Lung (tissue), 12 donors: ENCODE data around the gene FSCN2. TPM values are rescaled to one million over a fixed set of nuclear protein-coding genes. Genes with fewer than 3 reads are reported as not detected.

Experiments
- ATAC-seq: fragments of 200-7000 bp; cut with Tn5 transposase; one replicate; pipeline ENCODE4 v1.9.1; 2020; ENCODE audit warnings: moderate number of reproducible peaks; ENCODE audit not compliant: insufficient read depth, low FRiP score
- DNase-seq, 3 donors: peaks; one replicate each; pipeline ENCODE4 v3.0.0-alpha.2; 2013 to 2017
- H3K27ac ChIP-seq, 2 donors: one replicate each; pipeline ENCODE4 v1.5.1; 2013; ENCODE audit warnings: mild to moderate bottlenecking in 2 of 2, moderate library complexity in 2 of 2, control low read depth in 1 of 2, inconsistent platforms in 1 of 2, low read depth in 1 of 2, low read length in 1 of 2
- H3K27me3 ChIP-seq, 3 donors: one replicate each; pipeline ENCODE4 v1.5.1; 2013; ENCODE audit warnings: low read length in 2 of 3; ENCODE audit not compliant: control insufficient read depth in 3 of 3, insufficient read depth in 3 of 3
- H3K36me3 ChIP-seq, 4 donors: one replicate each; pipeline ENCODE4 v1.5.1; 2013; ENCODE audit warnings: low read length in 4 of 4, mild to moderate bottlenecking in 1 of 4, moderate library complexity in 1 of 4; ENCODE audit not compliant: control insufficient read depth in 4 of 4, insufficient read depth in 4 of 4
- H3K4me1 ChIP-seq, 5 donors: one replicate each; pipeline ENCODE4 v1.5.1; 2013; ENCODE audit warnings: low read length in 5 of 5, mild to moderate bottlenecking in 2 of 5, moderate library complexity in 1 of 5; ENCODE audit not compliant: control insufficient read depth in 5 of 5, insufficient read depth in 5 of 5
- H3K4me3 ChIP-seq: one replicate; pipeline ENCODE4 v1.5.1; 2013; ENCODE audit warnings: mild to moderate bottlenecking, control low read depth, moderate library complexity
- H3K9ac ChIP-seq, 2 donors: one replicate each; pipeline ENCODE4 v1.5.1; 2013; ENCODE audit warnings: low read length in 2 of 2, control low read depth in 1 of 2; ENCODE audit not compliant: insufficient read depth in 1 of 2
- H3K9me3 ChIP-seq, 4 donors: one replicate each; pipeline ENCODE4 v1.5.1; 2013; ENCODE audit warnings: low read length in 3 of 4, mild to moderate bottlenecking in 1 of 4, moderate library complexity in 1 of 4; ENCODE audit not compliant: control insufficient read depth in 4 of 4, insufficient read depth in 3 of 4
- WGBS, 2 donors: extraction: QIAGEN DNeasy Blood & Tissue Kit; methylation state at CpG; one replicate each; pipeline ENCODE4 v1.1.7; 2013; 5-methylcytosine and 5-hydroxymethylcytosine counted together
- polyA plus RNA-seq, 2 donors: library from polyadenylated mRNA; stranded (reverse); fragments of 200-250 nt; gene quantifications; one replicate each; pipeline ENCODE4 v1.2.1, GENCODE V29; 2013
- total RNA-seq, 2 donors: library from RNA; depleted of rRNA in 1 of 2; stranded (reverse); fragments of >200 nt in 1 of 2; gene quantifications; one replicate each; pipeline ENCODE4 v1.2.1, GENCODE V29; 2014 to 2021
- TF ChIP-seq, protein P1 (sequence below): IDR thresholded peaks from 2 replicates; pipeline ENCODE4 v1.5.1; 2012; ENCODE audit warnings: mild to moderate bottlenecking; ENCODE audit errors: control extremely low read depth, extremely low read depth
- donor health status: control.
- donor health status: control.
- donor health status: Bipolar disorder and iron deficiency.
- donor health status: healthy.
- donor health status: DM: yes; HTN: yes; CAD: no.

Gene FSCN2
- total and polyA plus RNA-seq, 4 donors, result 0.46 to 3.9 (median 1.9) TPM

DNA sequence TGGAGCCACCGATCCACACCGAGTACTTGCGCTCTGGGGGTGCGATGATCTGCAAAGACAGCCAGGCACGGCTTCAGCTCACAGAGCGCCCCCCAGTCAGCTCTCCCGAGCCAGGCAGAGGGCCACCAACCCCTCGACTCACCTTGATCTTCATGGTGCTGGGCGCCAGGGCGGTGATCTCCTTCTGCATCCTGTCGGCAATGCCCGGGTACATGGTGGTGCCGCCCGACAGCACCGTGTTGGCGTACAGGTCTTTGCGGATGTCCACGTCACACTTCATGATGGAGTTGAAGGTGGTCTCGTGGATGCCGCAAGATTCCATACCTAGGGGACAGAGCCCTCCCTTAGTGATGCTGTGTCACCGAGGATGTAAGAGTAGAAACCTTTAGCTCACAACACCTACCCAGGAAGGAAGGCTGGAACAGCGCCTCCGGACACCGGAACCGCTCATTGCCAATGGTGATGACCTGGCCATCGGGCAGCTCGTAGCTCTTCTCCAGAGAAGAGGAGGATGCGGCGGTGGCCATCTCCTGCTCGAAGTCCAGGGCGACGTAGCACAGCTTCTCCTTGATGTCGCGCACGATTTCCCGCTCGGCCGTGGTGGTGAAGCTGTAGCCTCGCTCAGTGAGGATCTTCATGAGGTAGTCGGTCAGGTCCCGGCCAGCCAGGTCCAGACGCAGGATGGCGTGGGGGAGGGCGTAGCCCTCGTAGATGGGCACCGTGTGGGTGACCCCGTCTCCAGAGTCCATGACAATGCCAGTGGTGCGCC lies 17.2 kb upstream of the FSCN2 start:
- TF ChIP-seq, protein P1, sequence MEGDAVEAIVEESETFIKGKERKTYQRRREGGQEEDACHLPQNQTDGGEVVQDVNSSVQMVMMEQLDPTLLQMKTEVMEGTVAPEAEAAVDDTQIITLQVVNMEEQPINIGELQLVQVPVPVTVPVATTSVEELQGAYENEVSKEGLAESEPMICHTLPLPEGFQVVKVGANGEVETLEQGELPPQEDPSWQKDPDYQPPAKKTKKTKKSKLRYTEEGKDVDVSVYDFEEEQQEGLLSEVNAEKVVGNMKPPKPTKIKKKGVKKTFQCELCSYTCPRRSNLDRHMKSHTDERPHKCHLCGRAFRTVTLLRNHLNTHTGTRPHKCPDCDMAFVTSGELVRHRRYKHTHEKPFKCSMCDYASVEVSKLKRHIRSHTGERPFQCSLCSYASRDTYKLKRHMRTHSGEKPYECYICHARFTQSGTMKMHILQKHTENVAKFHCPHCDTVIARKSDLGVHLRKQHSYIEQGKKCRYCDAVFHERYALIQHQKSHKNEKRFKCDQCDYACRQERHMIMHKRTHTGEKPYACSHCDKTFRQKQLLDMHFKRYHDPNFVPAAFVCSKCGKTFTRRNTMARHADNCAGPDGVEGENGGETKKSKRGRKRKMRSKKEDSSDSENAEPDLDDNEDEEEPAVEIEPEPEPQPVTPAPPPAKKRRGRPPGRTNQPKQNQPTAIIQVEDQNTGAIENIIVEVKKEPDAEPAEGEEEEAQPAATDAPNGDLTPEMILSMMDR, result no peak
- DNase-seq (no peak), ATAC-seq (no peak)
- H3K9me3 ChIP-seq, result peaks cover 0 to 5% (median 0%) of the 10 kb centered on the region in 4 donors
- H3K9ac ChIP-seq, result peak overlapping the region; percentile 8 to 82
- peaks cover under 1 to 24% (median 10%) of the 10 kb centered on the region in 5 donors for H3K4me1 ChIP-seq
- peak overlapping the region; percentile 90 for H3K4me3 ChIP-seq
- WGBS, 2 donors, result 2 to 3% methylated on average over 48 of the region's 48 CpGs
- H3K36me3 ChIP-seq, result peaks cover 18 to 39% (median 30%) of the 10 kb centered on the region in 4 donors
- H3K27me3 ChIP-seq, result no peaks in the 10 kb centered on the region
- peak overlapping the region; percentile 83 to 89 for H3K27ac ChIP-seq

DNA sequence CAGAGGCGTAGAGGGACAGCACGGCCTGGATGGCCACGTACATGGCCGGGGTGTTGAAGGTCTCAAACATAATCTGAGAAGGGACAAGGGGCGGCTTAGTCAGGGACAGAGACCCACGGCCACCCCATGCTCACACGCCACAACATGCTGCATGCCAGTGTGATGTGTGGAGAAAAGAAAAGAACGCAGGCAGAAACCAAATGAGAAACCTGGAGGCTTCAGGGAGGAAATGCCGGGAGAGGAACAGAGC lies 16.7 kb upstream of the FSCN2 start:
- WGBS, 2 donors, result 1 to 2% methylated on average over 9 of the region's 9 CpGs
- Histone ChIP-seq H3K9ac (peak overlapping the region; percentile 8 to 82), H3K27ac (peak overlapping the region; percentile 83 to 89), H3K4me1 (peaks cover 3 to 29% (median 12%) of the 10 kb centered on the region in 5 donors), H3K27me3 (no peaks in the 10 kb centered on the region), H3K9me3 (peaks cover 0 to 5% (median 0%) of the 10 kb centered on the region in 4 donors), H3K36me3 (peaks cover 18 to 39% (median 30%) of the 10 kb centered on the region in 4 donors), H3K4me3 (peak overlapping the region; percentile 90)
- DNase-seq (no peak), ATAC-seq (no peak)
- TF ChIP-seq, protein P1, result no peak

- ATAC-seq (no peak), DNase-seq (no peak)
- Histone ChIP-seq H3K27ac (peak overlapping the region; percentile 83 to 89), H3K9me3 (peaks cover 0 to 5% (median 0%) of the 10 kb centered on the region in 4 donors), H3K4me3 (peak overlapping the region; percentile 90), H3K36me3 (peaks cover 18 to 39% (median 30%) of the 10 kb centered on the region in 4 donors), H3K4me1 (peaks cover 3 to 33% (median 12%) of the 10 kb centered on the region in 5 donors), H3K27me3 (no peaks in the 10 kb centered on the region), H3K9ac (peak overlapping the region; percentile 8 to 82)
- TF ChIP-seq, protein P1, result no peak
- 0 to 1% methylated on average over 58 to 62 of the region's 62 CpGs for WGBS, 2 donors
Measured at GRCh38 chr17:81511804-81512561, 16.2 kb upstream of the FSCN2 start.
